Small intestine (tissue), 7 donors: Measurements from ENCODE around the gene SYT8. TPM values are rescaled to one million over a fixed set of nuclear protein-coding genes. Genes with fewer than 3 reads are reported as not detected.

Experiments used
- DNase-seq, 2 donors: peaks; one replicate each; pipeline versions ENCODE4 v3.0.0 to v3.0.0-alpha.2; 2013
- FAIRE-seq: peaks from 2 replicates; lab custom pipeline; 2012; peaks lifted over from hg19 to GRCh38; lab: Jason Lieb, UNC
- H3K27ac ChIP-seq, 3 donors: one replicate each; pipeline ENCODE4 v1.5.1; 2013; ENCODE audit warnings: low read length in 2 of 3, mild to moderate bottlenecking in 2 of 3, control low read depth in 1 of 3, inconsistent platforms in 1 of 3, low read depth in 1 of 3, moderate library complexity in 1 of 3
- H3K27me3 ChIP-seq, 3 donors: one replicate each; pipeline ENCODE4 v1.6.1; 2013; ENCODE audit warnings: low read length in 3 of 3, inconsistent platforms in 1 of 3; ENCODE audit not compliant: control insufficient read depth in 3 of 3, insufficient read depth in 3 of 3
- H3K36me3 ChIP-seq, 3 donors: one replicate each; pipeline ENCODE4 v1.6.1; 2013; ENCODE audit warnings: low read length in 3 of 3, inconsistent platforms in 1 of 3, low read depth in 1 of 3, mild to moderate bottlenecking in 1 of 3, moderate library complexity in 1 of 3; ENCODE audit not compliant: control insufficient read depth in 3 of 3, insufficient read depth in 2 of 3
- H3K4me1 ChIP-seq, 3 donors: one replicate each; pipeline ENCODE4 v1.6.1; 2013; ENCODE audit warnings: low read length in 2 of 3, inconsistent platforms in 1 of 3, low read depth in 1 of 3, mild to moderate bottlenecking in 1 of 3, moderate library complexity in 1 of 3; ENCODE audit not compliant: control insufficient read depth in 3 of 3, insufficient read depth in 2 of 3
- H3K4me3 ChIP-seq, 3 donors: one replicate each; pipeline ENCODE4 v1.5.1; 2013; ENCODE audit warnings: low read length in 3 of 3, control low read depth in 1 of 3, inconsistent platforms in 1 of 3, low read depth in 1 of 3, mild to moderate bottlenecking in 1 of 3, moderate library complexity in 1 of 3
- H3K9me3 ChIP-seq, 2 donors: one replicate each; pipeline ENCODE4 v1.6.1; 2013; ENCODE audit warnings: low read depth in 1 of 2, low read length in 1 of 2; ENCODE audit not compliant: control insufficient read depth in 2 of 2, insufficient read depth in 1 of 2
- WGBS, 3 donors: extraction: QIAGEN DNeasy Blood & Tissue Kit; methylation state at CpG; one replicate each; pipeline ENCODE4 v1.1.7; 2013; 5-methylcytosine and 5-hydroxymethylcytosine counted together
- polyA plus RNA-seq, 4 donors: library from polyadenylated mRNA; stranded (reverse) in 3 of 4; unstranded in 1 of 4; fragments of 200-250 nt in 3 of 4; fragments of 120-200 nt in 1 of 4; gene quantifications; one replicate each; pipeline versions ENCODE4 v1.2.1 to v1.2.3, GENCODE V29; 2013
- donor health status: healthy with polysubstance abuse.
- donor health status: control.
- donor health status: control.
- donor health status: Bipolar disorder and iron deficiency.
- donor health status: healthy.

SYT8 gene
- polyA plus RNA-seq, 4 donors: 3.1 to 46.5 (median 24.2) TPM

GRCh38 chr11:1832211-1832919 lies 2.4 kb upstream of the SYT8 start:
- Histone ChIP-seq H3K27ac (no peak overlapping the region), H3K4me3 (no peak overlapping the region), H3K4me1 (peaks cover 3 to 63% (median 19%) of the 10 kb centered on the region in 3 donors), H3K36me3 (no peaks in the 10 kb centered on the region), H3K9me3 (no peaks in the 10 kb centered on the region), H3K27me3 (peaks cover 0 to 2% (median 0%) of the 10 kb centered on the region in 3 donors)
- DNase-seq (peak; percentile 54 to 77), FAIRE-seq (no peak)
- 12 to 23% (median 14%) methylated on average over 22 to 40 of the region's 40 CpGs for WGBS, 3 donors

DNA sequence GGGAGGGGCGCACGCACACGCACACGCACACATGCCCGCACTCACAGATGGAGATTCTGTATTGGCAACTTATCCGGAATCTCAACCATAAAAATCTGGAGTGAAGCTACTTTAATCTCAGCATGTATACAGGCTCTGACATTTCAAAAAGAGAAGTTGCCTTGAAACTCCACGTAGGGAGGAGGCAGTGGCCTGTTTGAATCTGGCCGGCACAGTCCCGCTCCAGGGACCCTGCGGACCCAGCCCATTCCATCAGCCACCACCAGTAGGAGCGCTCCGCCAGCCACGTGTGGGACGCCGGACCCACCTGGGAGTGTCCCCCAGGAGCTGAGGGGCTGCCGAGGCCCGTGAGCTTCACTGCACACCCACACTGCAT lies 1.9 kb upstream of the SYT8 start:
- Histone ChIP-seq H3K27ac (peak overlapping the region in 1 of 3 donors; percentile 100), H3K36me3 (no peaks in the 10 kb centered on the region), H3K9me3 (no peaks in the 10 kb centered on the region), H3K27me3 (peaks cover 0 to 2% (median 0%) of the 10 kb centered on the region in 3 donors), H3K4me3 (no peak overlapping the region), H3K4me1 (peaks cover 3 to 66% (median 19%) of the 10 kb centered on the region in 3 donors)
- WGBS, 3 donors: 49 to 60% (median 59%) methylated on average over 17 of the region's 17 CpGs
- FAIRE-seq (no peak), DNase-seq (no peak)

DNA sequence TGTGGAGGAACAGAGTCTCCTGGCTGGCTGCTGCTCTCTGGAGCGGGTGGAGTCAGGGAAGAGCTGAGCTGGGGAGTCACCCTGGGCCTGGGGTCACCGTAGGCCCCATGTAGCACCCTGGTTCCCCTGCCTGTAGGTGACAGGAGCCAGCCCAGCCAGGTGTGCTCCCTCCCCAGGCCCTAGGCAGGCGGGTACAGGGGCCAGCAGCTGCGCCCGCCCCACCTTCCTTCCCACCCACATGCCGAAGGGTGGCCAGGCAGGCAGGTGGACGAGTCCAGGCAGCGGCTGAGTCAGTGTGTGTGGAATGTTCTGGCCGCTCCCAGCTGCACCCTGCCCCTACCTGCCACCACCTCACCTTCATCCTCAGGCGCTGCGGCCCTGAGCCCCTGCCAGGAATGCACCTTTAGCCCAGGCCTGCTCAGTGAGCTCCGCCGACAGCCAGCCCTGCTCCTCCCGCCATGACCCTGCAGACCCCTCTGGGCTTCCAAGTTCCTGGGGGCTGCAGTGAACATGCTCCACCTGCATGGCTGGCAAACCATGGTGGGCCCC lies 654 bp upstream of the SYT8 start:
- FAIRE-seq: no peak
- no peak overlapping the region for H3K4me3 ChIP-seq

GRCh38 chr11:1835671-1836010 lies 851 bp downstream of the SYT8 start:
- Histone ChIP-seq H3K4me3 (no peak overlapping the region), H3K4me1 (peaks cover 0 to 52% (median 14%) of the 10 kb centered on the region in 3 donors), H3K36me3 (no peaks in the 10 kb centered on the region), H3K27me3 (no peaks in the 10 kb centered on the region), H3K27ac (no peak overlapping the region), H3K9me3 (no peaks in the 10 kb centered on the region)
- DNase-seq (no peak), FAIRE-seq (no peak)
- WGBS, 3 donors: 79 to 86% (median 83%) methylated on average over 7 to 12 of the region's 12 CpGs

More for the DNA sequence above, 654 bp upstream of the SYT8 start:
- H3K9me3 ChIP-seq: no peaks in the 10 kb centered on the region
- DNase-seq: peak; percentile 96 to 98
- peak overlapping the region; percentile 83 to 100 (median 90) for H3K27ac ChIP-seq
- H3K4me1 ChIP-seq: peaks cover 3 to 67% (median 19%) of the 10 kb centered on the region in 3 donors
- H3K36me3 ChIP-seq: no peaks in the 10 kb centered on the region
- WGBS, 3 donors: 14 to 62% (median 29%) methylated on average over 12 to 14 of the region's 14 CpGs
- no peaks in the 10 kb centered on the region for H3K27me3 ChIP-seq

GRCh38 chr11:1836011-1836945 lies 1.5 kb downstream of the SYT8 start:
- H3K4me1 ChIP-seq: peaks cover 0 to 46% (median 12%) of the 10 kb centered on the region in 3 donors
- no peak overlapping the region for H3K4me3 ChIP-seq
- DNase-seq (no peak), FAIRE-seq (no peak)
- H3K27ac ChIP-seq: no peak overlapping the region
- H3K27me3 ChIP-seq: no peaks in the 10 kb centered on the region
- WGBS, 3 donors: 85 to 91% (median 91%) methylated on average over 39 to 43 of the region's 43 CpGs
- no peaks in the 10 kb centered on the region for H3K9me3 ChIP-seq
- no peaks in the 10 kb centered on the region for H3K36me3 ChIP-seq

GRCh38 chr11:1837171-1838076 lies 2.6 kb downstream of the SYT8 start:
- H3K4me1 ChIP-seq: peaks cover 0 to 35% (median 8%) of the 10 kb centered on the region in 3 donors
- WGBS, 3 donors: 47 to 55% (median 53%) methylated on average over 32 to 38 of the region's 38 CpGs
- no peak overlapping the region for H3K4me3 ChIP-seq
- no peak overlapping the region for H3K27ac ChIP-seq
- no peaks in the 10 kb centered on the region for H3K36me3 ChIP-seq
- peak; percentile 35 to 77 for DNase-seq
- no peaks in the 10 kb centered on the region for H3K9me3 ChIP-seq
- FAIRE-seq: no peak
- H3K27me3 ChIP-seq: no peaks in the 10 kb centered on the region

DNA sequence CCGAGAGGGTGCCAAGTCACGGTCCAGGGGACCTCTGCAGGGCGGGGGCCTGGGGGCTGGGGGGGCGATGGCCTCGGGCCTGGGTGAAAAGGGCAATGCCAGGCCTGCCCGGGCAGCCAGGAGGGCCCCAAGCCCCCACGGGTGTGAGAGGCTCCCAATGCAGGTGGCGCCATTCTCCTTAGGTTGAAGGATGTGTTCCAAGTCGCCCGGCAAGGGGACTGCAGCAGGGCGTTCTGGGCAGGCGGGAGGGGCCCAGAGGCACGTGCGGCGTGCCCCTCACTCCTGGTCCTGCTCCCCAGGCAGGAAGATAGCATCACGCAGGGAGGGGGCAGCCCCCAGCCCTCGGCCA lies 3.3 kb downstream of the SYT8 start:
- no peak for DNase-seq
- H3K4me3 ChIP-seq: no peak overlapping the region
- H3K4me1 ChIP-seq: peaks cover 0 to 29% (median 8%) of the 10 kb centered on the region in 3 donors
- H3K36me3 ChIP-seq: no peaks in the 10 kb centered on the region
- no peaks in the 10 kb centered on the region for H3K27me3 ChIP-seq
- 44 to 58% (median 54%) methylated on average over 12 to 17 of the region's 17 CpGs for WGBS, 3 donors
- H3K9me3 ChIP-seq: no peaks in the 10 kb centered on the region
- H3K27ac ChIP-seq: no peak overlapping the region
- no peak for FAIRE-seq
